ENCODE results near the gene NPPC. TPM values are rescaled to one million over a fixed set of nuclear protein-coding genes. Genes with fewer than 3 reads are reported as not detected.
A peak's percentile ranks its signal among the peaks of the same experiment; 100 is the strongest.
"Not testable (repeated sequence)": the region's sequence is repeated elsewhere in the genome, so short reads cannot be mapped to it uniquely, and the experiment has no call there.

NPPC gene
- total RNA-seq, 1 donor from 2014 or later, result 0.66 TPM

GRCh38 chr2:231884438-231885140 lies 41.6 kb downstream of the NPPC start:
- H3K36me3 ChIP-seq (ENCODE audit: insufficient read depth, low read length), result no peaks in the 10 kb centered on the region
- H3K9ac ChIP-seq (ENCODE audit: low read length), result no peak overlapping the region
- no peak overlapping the region for H3K4me3 Mint-ChIP-seq (ENCODE audit: unreplicated experiment)
- no peak overlapping the region for H2AFZ ChIP-seq (ENCODE audit: low read depth, low read length)
- no peaks in the 10 kb centered on the region for H3K4me1 ChIP-seq (ENCODE audit: insufficient read depth, low read length)
- DNase-seq (ENCODE audit: low read depth) (no peak), FAIRE-seq (no peak)
- H3K9me3 Mint-ChIP-seq (ENCODE audit: unreplicated experiment), result peaks cover 2% of the 10 kb centered on the region
- no peaks in the 10 kb centered on the region for H3K36me3 Mint-ChIP-seq (ENCODE audit: low read depth, unreplicated experiment)
- H3K27me3 ChIP-seq (ENCODE audit: insufficient read depth, low read length), result peaks cover 22% of the 10 kb centered on the region
- TF ChIP-seq, protein P1, sequence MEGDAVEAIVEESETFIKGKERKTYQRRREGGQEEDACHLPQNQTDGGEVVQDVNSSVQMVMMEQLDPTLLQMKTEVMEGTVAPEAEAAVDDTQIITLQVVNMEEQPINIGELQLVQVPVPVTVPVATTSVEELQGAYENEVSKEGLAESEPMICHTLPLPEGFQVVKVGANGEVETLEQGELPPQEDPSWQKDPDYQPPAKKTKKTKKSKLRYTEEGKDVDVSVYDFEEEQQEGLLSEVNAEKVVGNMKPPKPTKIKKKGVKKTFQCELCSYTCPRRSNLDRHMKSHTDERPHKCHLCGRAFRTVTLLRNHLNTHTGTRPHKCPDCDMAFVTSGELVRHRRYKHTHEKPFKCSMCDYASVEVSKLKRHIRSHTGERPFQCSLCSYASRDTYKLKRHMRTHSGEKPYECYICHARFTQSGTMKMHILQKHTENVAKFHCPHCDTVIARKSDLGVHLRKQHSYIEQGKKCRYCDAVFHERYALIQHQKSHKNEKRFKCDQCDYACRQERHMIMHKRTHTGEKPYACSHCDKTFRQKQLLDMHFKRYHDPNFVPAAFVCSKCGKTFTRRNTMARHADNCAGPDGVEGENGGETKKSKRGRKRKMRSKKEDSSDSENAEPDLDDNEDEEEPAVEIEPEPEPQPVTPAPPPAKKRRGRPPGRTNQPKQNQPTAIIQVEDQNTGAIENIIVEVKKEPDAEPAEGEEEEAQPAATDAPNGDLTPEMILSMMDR (IDR thresholded peaks at IDR 0.05; ENCODE audit: insufficient read depth, low read depth, low read length), result no peak
- TF ChIP-seq EZH2 (IDR thresholded peaks at IDR 0.05; ENCODE audit: insufficient read depth, low read length), result no peak
- H3K4me1 Mint-ChIP-seq (ENCODE audit: low read depth, unreplicated experiment), result no peaks in the 10 kb centered on the region
- no peak overlapping the region for H3K27ac Mint-ChIP-seq (ENCODE audit: unreplicated experiment)
- H4K20me1 ChIP-seq (ENCODE audit: insufficient read depth, low read length), result no peaks in the 10 kb centered on the region
- no peak overlapping the region for H3K4me3 ChIP-seq (ENCODE audit: insufficient read depth, low read depth, low read length)
- no peaks in the 10 kb centered on the region for H3K9me3 ChIP-seq (ENCODE audit: insufficient read depth, low read depth, low read length)
- no peak overlapping the region for H3K4me2 ChIP-seq (ENCODE audit: low read length)
- peaks cover 24% of the 10 kb centered on the region for H3K27me3 Mint-ChIP-seq (ENCODE audit: low read depth, unreplicated experiment)
- H3K27ac ChIP-seq (ENCODE audit: low read depth, low read length), result no peak overlapping the region
- H3K79me2 ChIP-seq (ENCODE audit: insufficient read depth, low read length), result no peaks in the 10 kb centered on the region

DNA sequence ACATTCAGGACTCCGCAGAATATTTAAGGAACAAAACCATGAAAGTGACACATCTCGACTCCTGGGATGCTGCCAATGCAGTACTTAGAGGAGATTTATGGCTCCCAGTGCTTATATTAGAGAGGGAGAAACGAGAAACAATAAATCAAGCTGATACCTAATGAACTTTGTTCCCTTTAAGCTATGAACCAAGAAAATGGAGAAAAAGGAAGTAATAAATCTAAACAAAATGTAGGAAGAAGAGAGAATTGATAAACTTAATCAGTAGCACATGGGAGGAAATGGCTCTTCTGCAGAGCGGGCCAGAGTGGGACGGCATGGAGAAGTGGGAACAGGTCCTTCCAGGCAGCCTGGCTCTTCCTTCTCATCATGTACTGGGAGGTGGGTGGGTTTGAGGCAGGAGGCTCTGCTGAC lies 42.7 kb downstream of the NPPC start:
- Mint-ChIP-seq H3K27ac (ENCODE audit: unreplicated experiment) (no peak overlapping the region), H3K9me3 (ENCODE audit: unreplicated experiment) (peaks cover 2% of the 10 kb centered on the region), H3K27me3 (ENCODE audit: low read depth, unreplicated experiment) (peaks cover 24% of the 10 kb centered on the region), H3K36me3 (ENCODE audit: low read depth, unreplicated experiment) (no peaks in the 10 kb centered on the region), H3K4me3 (ENCODE audit: unreplicated experiment) (no peak overlapping the region), H3K4me1 (ENCODE audit: low read depth, unreplicated experiment) (no peaks in the 10 kb centered on the region)
- Histone ChIP-seq H3K4me1 (ENCODE audit: insufficient read depth, low read length) (no peaks in the 10 kb centered on the region), H3K27ac (ENCODE audit: low read depth, low read length) (no peak overlapping the region), H3K27me3 (ENCODE audit: insufficient read depth, low read length) (peaks cover 24% of the 10 kb centered on the region), H2AFZ (ENCODE audit: low read depth, low read length) (no peak overlapping the region), H3K36me3 (ENCODE audit: insufficient read depth, low read length) (no peaks in the 10 kb centered on the region), H3K4me2 (ENCODE audit: low read length) (no peak overlapping the region), H3K79me2 (ENCODE audit: insufficient read depth, low read length) (no peaks in the 10 kb centered on the region), H3K9me3 (ENCODE audit: insufficient read depth, low read depth, low read length) (no peaks in the 10 kb centered on the region), H4K20me1 (ENCODE audit: insufficient read depth, low read length) (no peaks in the 10 kb centered on the region), H3K4me3 (ENCODE audit: insufficient read depth, low read depth, low read length) (no peak overlapping the region), H3K9ac (ENCODE audit: low read length) (no peak overlapping the region)
- FAIRE-seq, result no peak
- DNase-seq (ENCODE audit: low read depth), result peak; percentile 11
- no peak for TF ChIP-seq EZH2 (IDR thresholded peaks at IDR 0.05; ENCODE audit: insufficient read depth, low read length)
- TF ChIP-seq, protein P1 (IDR thresholded peaks at IDR 0.05; ENCODE audit: insufficient read depth, low read depth, low read length), result no peak

DNA sequence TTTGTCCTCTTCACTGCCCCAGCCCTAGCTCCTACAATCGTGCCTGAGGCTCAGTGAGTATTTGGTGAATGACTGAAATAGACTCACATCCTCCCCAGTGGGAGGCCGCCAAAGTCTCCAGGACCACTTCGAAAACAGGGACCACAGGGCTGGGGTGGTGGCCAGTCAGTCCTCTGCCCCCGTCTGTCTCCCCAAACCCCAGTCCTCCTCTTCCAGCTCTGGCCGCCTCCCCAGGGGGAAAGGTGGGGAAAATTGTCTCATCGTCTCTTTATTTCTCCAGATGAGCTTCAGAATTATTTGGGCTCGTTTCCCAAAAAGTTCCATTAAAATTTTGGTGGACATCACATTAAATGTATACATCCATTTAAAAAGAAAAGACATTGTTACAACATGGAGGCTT lies 43.5 kb downstream of the NPPC start:
- Mint-ChIP-seq H3K9me3 (ENCODE audit: unreplicated experiment) (peaks cover 2% of the 10 kb centered on the region), H3K36me3 (ENCODE audit: low read depth, unreplicated experiment) (no peaks in the 10 kb centered on the region), H3K4me3 (ENCODE audit: unreplicated experiment) (peak overlapping the region; percentile 34), H3K27ac (ENCODE audit: unreplicated experiment) (no peak overlapping the region), H3K4me1 (ENCODE audit: low read depth, unreplicated experiment) (peaks cover 2% of the 10 kb centered on the region), H3K27me3 (ENCODE audit: low read depth, unreplicated experiment) (peaks cover 24% of the 10 kb centered on the region)
- Histone ChIP-seq H3K27ac (ENCODE audit: low read depth, low read length) (no peak overlapping the region), H3K79me2 (ENCODE audit: insufficient read depth, low read length) (no peaks in the 10 kb centered on the region), H3K4me3 (ENCODE audit: insufficient read depth, low read depth, low read length) (no peak overlapping the region), H3K36me3 (ENCODE audit: insufficient read depth, low read length) (no peaks in the 10 kb centered on the region), H3K27me3 (ENCODE audit: insufficient read depth, low read length) (peaks cover 24% of the 10 kb centered on the region), H3K9me3 (ENCODE audit: insufficient read depth, low read depth, low read length) (no peaks in the 10 kb centered on the region), H2AFZ (ENCODE audit: low read depth, low read length) (no peak overlapping the region), H3K4me2 (ENCODE audit: low read length) (no peak overlapping the region), H4K20me1 (ENCODE audit: insufficient read depth, low read length) (no peaks in the 10 kb centered on the region), H3K4me1 (ENCODE audit: insufficient read depth, low read length) (no peaks in the 10 kb centered on the region), H3K9ac (ENCODE audit: low read length) (no peak overlapping the region)
- no peak for FAIRE-seq
- no peak for DNase-seq (ENCODE audit: low read depth)
- TF ChIP-seq EZH2 (IDR thresholded peaks at IDR 0.05; ENCODE audit: insufficient read depth, low read length), result no peak
- TF ChIP-seq, protein P1 (IDR thresholded peaks at IDR 0.05; ENCODE audit: insufficient read depth, low read depth, low read length), result no peak

GRCh38 chr2:231880371-231880770 lies 45.8 kb downstream of the NPPC start:
- H3K9me3 Mint-ChIP-seq (ENCODE audit: unreplicated experiment); H3K9me3 ChIP-seq (ENCODE audit: insufficient read depth, low read depth, low read length); H3K4me3 Mint-ChIP-seq (ENCODE audit: unreplicated experiment); H3K27ac ChIP-seq (ENCODE audit: low read depth, low read length); H2AFZ ChIP-seq (ENCODE audit: low read depth, low read length); H3K79me2 ChIP-seq (ENCODE audit: insufficient read depth, low read length); H3K4me1 Mint-ChIP-seq (ENCODE audit: low read depth, unreplicated experiment); H3K4me1 ChIP-seq (ENCODE audit: insufficient read depth, low read length); DNase-seq (ENCODE audit: low read depth); H3K4me3 ChIP-seq (ENCODE audit: insufficient read depth, low read depth, low read length); H3K36me3 Mint-ChIP-seq (ENCODE audit: low read depth, unreplicated experiment); H3K27ac Mint-ChIP-seq (ENCODE audit: unreplicated experiment); H3K9ac ChIP-seq (ENCODE audit: low read length); FAIRE-seq; H3K36me3 ChIP-seq (ENCODE audit: insufficient read depth, low read length); H3K4me2 ChIP-seq (ENCODE audit: low read length); H4K20me1 ChIP-seq (ENCODE audit: insufficient read depth, low read length): not testable (repeated sequence)
- peaks cover 18% of the 10 kb centered on the region for H3K27me3 ChIP-seq (ENCODE audit: insufficient read depth, low read length)
- peaks cover 23% of the 10 kb centered on the region for H3K27me3 Mint-ChIP-seq (ENCODE audit: low read depth, unreplicated experiment)

All from astrocyte (in vitro differentiated cells and primary cell).